ENCODE data around the gene RSKR.

Gene RSKR

DNA sequence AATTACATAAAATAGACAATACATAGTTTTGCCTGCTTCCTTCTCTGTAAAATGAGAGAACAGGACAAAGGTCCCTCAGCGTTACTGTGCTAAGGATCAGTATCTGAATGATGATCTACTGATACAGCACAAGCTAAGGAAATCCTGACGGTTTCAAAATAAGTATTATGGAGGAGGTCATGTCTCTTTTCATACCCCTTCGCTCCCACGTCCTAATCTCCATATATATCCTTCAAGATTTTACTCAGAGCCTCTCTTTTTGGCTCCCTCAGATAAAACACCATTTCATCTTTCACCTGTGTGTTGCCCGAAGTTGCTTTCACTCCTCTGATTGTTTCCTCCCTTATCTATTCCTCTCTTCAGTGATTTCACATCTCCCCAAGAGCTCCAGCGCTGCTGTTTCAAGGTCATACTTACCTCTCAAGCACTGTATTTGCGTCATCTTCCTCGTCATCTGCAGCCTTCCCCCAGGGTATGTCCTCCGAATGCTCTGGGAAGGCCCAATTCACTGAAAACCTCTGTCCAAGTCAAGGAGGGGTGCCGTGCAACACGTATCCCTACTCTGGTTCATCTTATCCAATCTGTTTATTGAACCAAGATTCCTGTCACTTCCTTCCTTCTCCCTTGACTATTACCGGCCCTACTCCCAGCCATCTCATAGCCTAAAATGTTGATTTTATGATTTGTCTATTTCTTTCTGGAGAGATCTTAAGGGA, 32.2 kb upstream of the RSKR start:
- peaks cover 32% of the 10 kb centered on the region for H3K36me3 ChIP-seq (ENCODE audit: insufficient read depth, low read length)
- TF ChIP-seq EZH2 (IDR thresholded peaks at IDR 0.05; ENCODE audit: borderline replicate concordance, low read depth, low read length, severe bottlenecking), result no peak
- H3K27me3 ChIP-seq (ENCODE audit: insufficient read depth, low read length, poor library complexity), result no peaks in the 10 kb centered on the region
- H4K20me1 ChIP-seq (ENCODE audit: insufficient read depth, low read length), result peaks cover 21% of the 10 kb centered on the region; the same call in 1 of the 2 replicates
- H3K4me3 ChIP-seq (ENCODE audit: low read depth in 1 of 2, low read length in 2 of 2), result peak overlapping the region in 1 of 2 experiments; percentile 86; a peak in 3 of 4 replicates
- peak overlapping the region; percentile 87 for H3K27ac ChIP-seq (ENCODE audit: low read length)
- H3K79me2 ChIP-seq (ENCODE audit: insufficient read depth, low read length), result peaks cover 44% of the 10 kb centered on the region
- H3K4me2 ChIP-seq (ENCODE audit: insufficient read depth, low read length), result peak overlapping the region; percentile 76
- ATAC-seq (ENCODE audit: insufficient read depth, low read depth) (no peak), DNase-seq (no peak)
- H3K4me1 ChIP-seq (ENCODE audit: insufficient read depth, low read length), result peaks cover 47% of the 10 kb centered on the region
- H3K9ac ChIP-seq (ENCODE audit: low read depth, low read length), result peak overlapping the region; percentile 77
- peak overlapping the region; percentile 83 for H2AFZ ChIP-seq (ENCODE audit: low read depth, low read length)
- no peaks in the 10 kb centered on the region for H3K9me3 ChIP-seq (ENCODE audit: insufficient read depth, low read length, severe bottlenecking)

DNA sequence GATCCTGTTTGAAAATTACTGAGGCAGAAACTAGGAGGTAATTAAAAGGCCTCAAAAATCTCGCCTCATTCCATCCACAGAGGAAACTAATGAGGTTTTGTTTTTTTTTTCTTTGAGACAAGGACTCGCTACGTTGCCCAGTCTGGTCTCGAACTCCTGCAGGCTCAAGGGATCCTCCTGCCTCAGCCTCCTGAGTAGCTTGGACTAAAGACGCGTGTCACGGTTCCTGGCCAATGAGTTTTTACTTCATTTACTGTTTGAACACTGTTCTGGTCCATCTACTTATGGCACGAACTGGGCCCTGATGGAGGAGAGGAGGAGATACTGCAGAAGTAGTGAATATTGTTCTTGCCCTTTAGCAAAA, 31.6 kb upstream of the RSKR start:
- peaks cover 21% of the 10 kb centered on the region; the same call in 1 of the 2 replicates for H4K20me1 ChIP-seq (ENCODE audit: insufficient read depth, low read length)
- ATAC-seq (ENCODE audit: insufficient read depth, low read depth) (no peak), DNase-seq (peak; percentile 13)
- H3K36me3 ChIP-seq (ENCODE audit: insufficient read depth, low read length), result peaks cover 38% of the 10 kb centered on the region
- H3K9ac ChIP-seq (ENCODE audit: low read depth, low read length), result peak overlapping the region; percentile 77
- peak overlapping the region; percentile 76 for H3K4me2 ChIP-seq (ENCODE audit: insufficient read depth, low read length)
- peak overlapping the region; percentile 83 for H2AFZ ChIP-seq (ENCODE audit: low read depth, low read length)
- no peaks in the 10 kb centered on the region for H3K27me3 ChIP-seq (ENCODE audit: insufficient read depth, low read length, poor library complexity)
- H3K4me1 ChIP-seq (ENCODE audit: insufficient read depth, low read length), result peaks cover 47% of the 10 kb centered on the region
- TF ChIP-seq, protein P1, sequence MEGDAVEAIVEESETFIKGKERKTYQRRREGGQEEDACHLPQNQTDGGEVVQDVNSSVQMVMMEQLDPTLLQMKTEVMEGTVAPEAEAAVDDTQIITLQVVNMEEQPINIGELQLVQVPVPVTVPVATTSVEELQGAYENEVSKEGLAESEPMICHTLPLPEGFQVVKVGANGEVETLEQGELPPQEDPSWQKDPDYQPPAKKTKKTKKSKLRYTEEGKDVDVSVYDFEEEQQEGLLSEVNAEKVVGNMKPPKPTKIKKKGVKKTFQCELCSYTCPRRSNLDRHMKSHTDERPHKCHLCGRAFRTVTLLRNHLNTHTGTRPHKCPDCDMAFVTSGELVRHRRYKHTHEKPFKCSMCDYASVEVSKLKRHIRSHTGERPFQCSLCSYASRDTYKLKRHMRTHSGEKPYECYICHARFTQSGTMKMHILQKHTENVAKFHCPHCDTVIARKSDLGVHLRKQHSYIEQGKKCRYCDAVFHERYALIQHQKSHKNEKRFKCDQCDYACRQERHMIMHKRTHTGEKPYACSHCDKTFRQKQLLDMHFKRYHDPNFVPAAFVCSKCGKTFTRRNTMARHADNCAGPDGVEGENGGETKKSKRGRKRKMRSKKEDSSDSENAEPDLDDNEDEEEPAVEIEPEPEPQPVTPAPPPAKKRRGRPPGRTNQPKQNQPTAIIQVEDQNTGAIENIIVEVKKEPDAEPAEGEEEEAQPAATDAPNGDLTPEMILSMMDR (IDR thresholded peaks at IDR 0.05; ENCODE audit: borderline replicate concordance, extremely low read depth, low read length, poor library complexity, severe bottlenecking), result no peak
- TF ChIP-seq EZH2 (IDR thresholded peaks at IDR 0.05; ENCODE audit: borderline replicate concordance, low read depth, low read length, severe bottlenecking), result no peak
- no peaks in the 10 kb centered on the region for H3K9me3 ChIP-seq (ENCODE audit: insufficient read depth, low read length, severe bottlenecking)
- peak overlapping the region; percentile 87 for H3K27ac ChIP-seq (ENCODE audit: low read length)
- H3K4me3 ChIP-seq (ENCODE audit: low read depth in 1 of 2, low read length in 2 of 2), result peak overlapping the region; percentile 55 to 86
- peaks cover 48% of the 10 kb centered on the region for H3K79me2 ChIP-seq (ENCODE audit: insufficient read depth, low read length)

DNA sequence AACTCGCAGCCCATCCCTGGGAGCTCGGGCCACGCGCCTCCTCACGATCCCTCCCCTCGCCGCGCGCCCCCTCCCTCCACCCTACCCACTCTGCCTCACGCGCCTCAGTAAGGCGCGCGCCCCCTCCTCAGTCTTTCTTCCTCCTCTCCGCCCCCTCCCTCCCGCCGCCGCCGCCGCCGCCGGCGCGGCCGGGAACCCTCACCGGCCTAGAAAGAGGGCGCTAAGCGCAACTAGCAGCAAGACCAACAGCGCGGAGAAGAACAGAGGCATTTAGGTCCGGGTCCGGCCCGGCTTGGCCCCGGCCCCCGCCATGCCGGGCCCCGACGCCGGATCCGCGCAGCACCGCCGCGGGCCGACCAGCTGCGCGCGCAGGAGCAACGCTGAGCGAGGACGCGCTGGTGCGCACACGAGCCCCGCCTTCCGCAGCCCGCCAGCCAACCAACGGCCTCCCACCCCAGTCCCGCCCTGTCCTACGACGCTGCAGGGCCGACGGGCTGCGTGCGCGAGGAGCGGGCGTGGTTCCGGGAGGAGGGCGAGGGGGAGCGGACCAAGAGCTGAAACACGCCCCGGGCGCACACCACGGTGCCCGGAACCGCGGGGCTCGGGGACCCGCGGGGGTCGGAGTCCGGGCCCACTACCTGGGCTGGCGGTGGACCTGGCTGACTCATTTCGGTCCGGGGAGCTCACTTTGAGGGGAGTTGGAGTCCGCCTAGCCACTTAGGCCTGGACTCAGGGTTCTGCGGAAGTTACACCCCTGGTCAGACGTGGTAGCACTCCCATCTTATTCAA, 31.0 kb upstream of the RSKR start, which contains the start of gene BLTP2:
Gene BLTP2, minus strand, starts transcription at position 372 of the 789 bp plus-strand sequence. Its CDS starts 102 bp downstream, at position 270.
- no peak for TF ChIP-seq EZH2 (IDR thresholded peaks at IDR 0.05; ENCODE audit: borderline replicate concordance, low read depth, low read length, severe bottlenecking)
- TF ChIP-seq, protein P1 (IDR thresholded peaks at IDR 0.05; ENCODE audit: borderline replicate concordance, extremely low read depth, low read length, poor library complexity, severe bottlenecking), result no peak
- Histone ChIP-seq H3K9me3 (ENCODE audit: insufficient read depth, low read length, severe bottlenecking) (no peaks in the 10 kb centered on the region), H3K27ac (ENCODE audit: low read length) (peak within 1 kb of the TSS; percentile 87), H4K20me1 (ENCODE audit: insufficient read depth, low read length) (peaks cover 21% of the 10 kb centered on the region; the same call in 1 of the 2 replicates), H3K4me2 (ENCODE audit: insufficient read depth, low read length) (peak within 1 kb of the TSS; percentile 78), H3K27me3 (ENCODE audit: insufficient read depth, low read length, poor library complexity) (no peaks in the 10 kb centered on the region), H3K36me3 (ENCODE audit: insufficient read depth, low read length) (peaks cover 42% of the 10 kb centered on the region), H3K9ac (ENCODE audit: low read depth, low read length) (peak within 1 kb of the TSS; percentile 77), H3K4me1 (ENCODE audit: insufficient read depth, low read length) (peaks cover 47% of the 10 kb centered on the region), H3K4me3 (ENCODE audit: low read depth in 1 of 2, low read length in 2 of 2) (peak within 1 kb of the TSS; percentile 60 to 86), H3K79me2 (ENCODE audit: insufficient read depth, low read length) (peaks cover 48% of the 10 kb centered on the region), H2AFZ (ENCODE audit: low read depth, low read length) (peak within 1 kb of the TSS; percentile 83)
- peak; percentile 97 for ATAC-seq (ENCODE audit: insufficient read depth, low read depth)
- DNase-seq, result peak; percentile 97

Data from DND-41 (cell line).